T-cell (primary cell): Measurements from ENCODE around the gene UNC79. TPM values are rescaled to one million over a fixed set of nuclear protein-coding genes. Genes with fewer than 3 reads are reported as not detected.

Experiments used
- ATAC-seq, 4 experiments: fragments of 200-7000 bp in 3 of 4; fragments of 150-1000 bp in 1 of 4; cut with Tn5 transposase; replicated peaks in 1 of 4; 1 replicate in 3 of 4; 2 replicates in 1 of 4; pipeline ENCODE4 v1.10.0; 2021; ENCODE audit warnings: moderate library complexity in 3 of 4, mild to moderate bottlenecking in 2 of 4, moderate number of reproducible peaks in 1 of 4
- CTCF ChIA-PET, 2 donors: fragments of 300-600 bp; sonication (Branson Sonifier 250); formaldehyde crosslinking; loops; one replicate each; lab custom pipeline; 2022; ENCODE audit warnings: antibody characterized with exemption in 2 of 2; lab: Charles Lee
- POLR2A ChIA-PET, 2 donors: fragments of 300-600 bp; sonication (Branson Sonifier 250); formaldehyde crosslinking; loops; one replicate each; lab custom pipeline; 2022; ENCODE audit warnings: antibody characterized with exemption in 2 of 2; lab: Charles Lee
- DNase-seq, 35 experiments: peaks; one replicate each; pipeline versions ENCODE4 v3.0.0 to v3.0.0-alpha.2; 2013 to 2023
- H3K27ac ChIP-seq: one replicate; pipeline ENCODE4 v1.5.1; 2013; ENCODE audit warnings: low read length
- H3K27me3 ChIP-seq, 2 experiments: replicated peaks in 1 of 2; 1 replicate in 1 of 2; 2 replicates in 1 of 2; pipeline versions ENCODE4 v1.6.1 to v1.7.0; 2013; ENCODE audit warnings: low read length in 1 of 2, mixed read lengths in 1 of 2; ENCODE audit not compliant: control insufficient read depth in 2 of 2, insufficient read depth in 2 of 2; ENCODE audit errors: extremely low read depth in 1 of 2
- H3K36me3 ChIP-seq, 2 donors: 1 replicate in 1 of 2; 2 replicates in 1 of 2; pipeline versions ENCODE4 v1.6.1 to v1.7.0; 2013; ENCODE audit warnings: low read length in 1 of 2; ENCODE audit not compliant: control insufficient read depth in 2 of 2, insufficient read depth in 1 of 2; ENCODE audit errors: extremely low read depth in 1 of 2
- H3K4me1 ChIP-seq, 2 experiments: 1 replicate in 1 of 2; 2 replicates in 1 of 2; pipeline versions ENCODE4 v1.6.1 to v1.7.0; 2013; ENCODE audit warnings: low read length in 2 of 2, mixed read lengths in 1 of 2; ENCODE audit not compliant: insufficient read depth in 2 of 2, control insufficient read depth in 1 of 2; ENCODE audit errors: extremely low read depth in 1 of 2
- H3K4me3 ChIP-seq, 2 donors: 1 replicate in 1 of 2; 2 replicates in 1 of 2; pipeline versions ENCODE4 v1.5.1 to v1.7.0; 2013; ENCODE audit warnings: mild to moderate bottlenecking in 2 of 2, low read length in 1 of 2, moderate library complexity in 1 of 2; ENCODE audit not compliant: control insufficient read depth in 1 of 2; ENCODE audit errors: extremely low read depth in 1 of 2
- H3K9me3 ChIP-seq: 2 replicates; pipeline ENCODE4 v1.7.0; 2013
- H3K27ac Mint-ChIP-seq, 2 donors: one replicate each; pipeline ENCODE4 v1.8.0; 2020 to 2021; ENCODE audit warnings: mild to moderate bottlenecking in 2 of 2, mixed read lengths in 2 of 2
- H3K27me3 Mint-ChIP-seq, 2 donors: one replicate each; pipeline ENCODE4 v1.8.0; 2021 to 2022; ENCODE audit warnings: mixed read lengths in 2 of 2
- H3K36me3 Mint-ChIP-seq: one replicate; pipeline ENCODE4 v1.8.0; 2021; ENCODE audit warnings: mixed read lengths
- H3K4me1 Mint-ChIP-seq, 3 donors: one replicate each; pipeline ENCODE4 v1.8.0; 2020 to 2022; ENCODE audit warnings: mixed read lengths in 3 of 3, mild to moderate bottlenecking in 1 of 3
- H3K4me3 Mint-ChIP-seq, 3 donors: one replicate each; pipeline ENCODE4 v1.8.0; 2020 to 2022; ENCODE audit warnings: mild to moderate bottlenecking in 3 of 3, mixed read lengths in 3 of 3, moderate library complexity in 3 of 3
- H3K9me3 Mint-ChIP-seq, 3 donors: one replicate each; pipeline ENCODE4 v1.8.0; 2020 to 2022; ENCODE audit warnings: mixed read lengths in 3 of 3
- WGBS: methylation state at CpG from one replicate; pipeline ENCODE4 v1.1.5; 2013; ENCODE audit warnings: missing lambda C conversion rate; ENCODE audit not compliant: insufficient coverage; 5-methylcytosine and 5-hydroxymethylcytosine counted together
- total RNA-seq, 35 experiments: library from RNA in 6 of 35; stranded (reverse) in 6 of 35; fragments of 120-200 nt in 1 of 35; gene quantifications; one replicate each; pipeline versions ENCODE4 v1.2.1 to v1.2.4 and lab custom pipeline; 2013 to 2026

The UNC79 gene
- total RNA-seq, 5 donors from 2014 or later (not counting 1 experiment from before 2014, with no cell fraction given), result 0.06 to 0.07 TPM; not detected in 3

DNA sequence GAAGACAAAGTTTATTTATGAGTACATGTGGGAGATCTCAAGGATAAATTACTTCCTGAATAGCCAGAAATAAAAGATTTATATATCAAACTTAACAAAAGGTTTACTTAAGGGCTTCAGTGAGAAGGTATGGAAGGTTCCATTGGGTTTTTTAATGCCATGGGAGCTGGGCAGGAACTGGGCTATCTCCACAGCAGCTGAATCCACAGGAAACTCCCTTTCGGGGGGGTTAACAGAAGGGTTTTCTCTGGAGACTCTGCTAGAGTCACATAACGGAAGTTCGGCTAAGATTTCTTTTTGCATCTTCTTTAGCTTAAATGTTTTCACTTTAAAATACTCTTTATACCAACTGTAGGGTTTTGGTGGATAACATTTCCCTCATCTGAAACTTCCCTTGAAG lies 113.5 kb downstream of the UNC79 start:
- no peaks in the 10 kb centered on the region for H3K4me1 Mint-ChIP-seq
- H3K4me1 ChIP-seq, result no peaks in the 10 kb centered on the region
- WGBS, result no CpG with 5 or more reads among the region's 3 CpGs
- no peaks in the 10 kb centered on the region for H3K9me3 ChIP-seq
- H3K27me3 Mint-ChIP-seq, result peaks cover 18 to 31% of the 10 kb centered on the region in 2 donors
- no peak overlapping the region for H3K27ac Mint-ChIP-seq
- H3K36me3 Mint-ChIP-seq, result no peaks in the 10 kb centered on the region
- DNase-seq, result no peak
- POLR2A ChIA-PET, result no interaction called here
- no peak for ATAC-seq
- no peak overlapping the region for H3K27ac ChIP-seq
- CTCF ChIA-PET, result no interaction called here
- no peaks in the 10 kb centered on the region for H3K36me3 ChIP-seq
- H3K9me3 Mint-ChIP-seq, result no peaks in the 10 kb centered on the region
- H3K4me3 Mint-ChIP-seq, result no peak overlapping the region
- H3K27me3 ChIP-seq, result peaks cover 0 to 2% of the 10 kb centered on the region in 2 experiments
- H3K4me3 ChIP-seq, result no peak overlapping the region

DNA sequence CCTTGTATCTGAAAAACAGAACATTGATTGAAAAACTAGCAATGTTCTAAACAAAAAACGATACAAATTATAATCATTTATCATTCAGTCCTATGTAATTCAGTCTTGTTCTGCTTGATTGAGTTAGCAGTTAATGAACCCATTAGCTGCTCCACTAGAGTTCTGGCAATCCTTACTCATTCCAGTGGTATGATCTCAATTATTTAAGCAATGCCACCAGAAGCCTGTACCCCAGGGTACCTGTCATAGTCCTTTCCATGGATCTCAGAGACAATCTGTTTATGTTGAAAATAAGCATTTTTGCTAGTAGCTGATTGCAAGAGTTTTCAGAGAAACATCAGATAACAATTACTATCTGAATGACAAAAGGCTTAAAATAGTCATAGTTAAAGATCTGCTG lies 115.9 kb downstream of the UNC79 start:
- Histone ChIP-seq H3K27ac (no peak overlapping the region), H3K4me1 (no peaks in the 10 kb centered on the region), H3K27me3 (peaks cover 0 to 2% of the 10 kb centered on the region in 2 experiments), H3K36me3 (no peaks in the 10 kb centered on the region), H3K4me3 (no peak overlapping the region), H3K9me3 (no peaks in the 10 kb centered on the region)
- no peak for ATAC-seq
- ChIA-PET CTCF (no interaction called here), POLR2A (no interaction called here)
- Mint-ChIP-seq H3K36me3 (no peaks in the 10 kb centered on the region), H3K27me3 (peaks cover 18 to 38% of the 10 kb centered on the region in 2 donors), H3K4me1 (no peaks in the 10 kb centered on the region), H3K4me3 (no peak overlapping the region), H3K27ac (no peak overlapping the region), H3K9me3 (no peaks in the 10 kb centered on the region)
- no CpG with 5 or more reads among the region's 1 CpG for WGBS
- DNase-seq, result no peak

DNA sequence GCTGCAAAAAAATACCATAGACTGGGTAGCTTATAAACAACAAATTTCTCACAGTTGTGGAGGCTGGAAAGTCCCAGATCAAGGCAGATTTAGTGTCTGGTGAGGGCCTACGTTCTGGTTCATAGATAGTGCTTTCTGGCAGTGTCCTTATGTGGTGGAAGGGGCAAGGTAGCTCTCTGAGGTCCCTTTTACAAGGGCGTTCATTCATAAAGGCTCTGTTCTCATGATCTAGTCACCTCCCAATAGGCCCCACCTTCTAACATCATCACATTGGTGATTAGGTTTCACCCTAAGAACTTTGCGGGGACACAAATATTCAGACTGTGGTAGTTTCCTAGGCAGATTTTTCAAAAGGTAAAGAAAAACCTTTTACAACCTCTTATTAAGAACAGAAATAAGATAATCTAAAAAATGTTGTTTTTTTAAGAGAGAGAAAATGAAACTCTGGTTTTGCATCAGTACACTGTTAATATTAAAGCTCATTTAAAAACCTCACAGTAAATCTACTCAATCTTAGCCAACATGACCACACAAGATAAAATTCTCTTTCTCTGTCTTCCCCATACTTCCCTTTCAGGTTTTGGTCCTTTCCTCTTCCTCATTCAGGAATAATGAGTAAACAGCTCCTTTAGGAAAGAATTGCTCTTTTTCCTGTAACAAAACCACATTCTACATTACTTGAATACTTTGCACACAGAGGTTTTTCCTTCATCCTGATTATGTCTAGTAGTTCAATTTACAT lies 117.5 kb downstream of the UNC79 start:
- Histone ChIP-seq H3K9me3 (no peaks in the 10 kb centered on the region), H3K36me3 (no peaks in the 10 kb centered on the region), H3K4me3 (no peak overlapping the region), H3K27me3 (no peaks in the 10 kb centered on the region), H3K27ac (no peak overlapping the region), H3K4me1 (no peaks in the 10 kb centered on the region)
- H3K36me3 Mint-ChIP-seq, result no peaks in the 10 kb centered on the region
- no CpG with 5 or more reads among the region's 3 CpGs for WGBS
- H3K27me3 Mint-ChIP-seq, result peaks cover 21 to 37% of the 10 kb centered on the region in 2 donors
- no peak for DNase-seq
- no peak overlapping the region for H3K27ac Mint-ChIP-seq
- H3K4me3 Mint-ChIP-seq, result no peak overlapping the region
- no peak for ATAC-seq
- H3K9me3 Mint-ChIP-seq, result no peaks in the 10 kb centered on the region
- POLR2A ChIA-PET, result no interaction called here
- no peaks in the 10 kb centered on the region for H3K4me1 Mint-ChIP-seq
- CTCF ChIA-PET, result no interaction called here

DNA sequence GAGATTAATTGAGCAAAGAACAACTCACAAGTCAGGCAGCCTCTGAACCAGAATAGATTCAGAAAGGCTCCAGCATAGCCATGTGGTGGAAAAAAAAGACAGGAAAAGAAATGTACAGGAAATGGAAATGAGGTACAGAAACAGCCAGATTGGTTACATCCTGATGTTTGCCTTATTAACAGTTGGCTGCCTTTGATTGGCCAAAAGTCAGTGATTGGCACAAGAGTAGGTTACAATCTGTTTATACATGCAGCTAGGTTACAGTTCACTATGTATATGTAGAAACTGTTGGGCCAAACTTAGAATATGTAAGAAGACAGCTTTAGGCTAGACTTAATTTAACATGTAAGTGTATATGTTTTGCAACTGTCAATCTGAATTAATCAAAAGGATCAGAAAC lies 118.9 kb downstream of the UNC79 start:
- no peak overlapping the region for H3K27ac ChIP-seq
- Mint-ChIP-seq H3K4me1 (no peaks in the 10 kb centered on the region), H3K27me3 (peaks cover 13 to 28% of the 10 kb centered on the region in 2 donors), H3K9me3 (no peaks in the 10 kb centered on the region), H3K4me3 (no peak overlapping the region), H3K36me3 (no peaks in the 10 kb centered on the region), H3K27ac (no peak overlapping the region)
- no peaks in the 10 kb centered on the region for H3K4me1 ChIP-seq
- no peaks in the 10 kb centered on the region for H3K9me3 ChIP-seq
- no peak overlapping the region for H3K4me3 ChIP-seq
- CTCF ChIA-PET, result no interaction called here
- no peak for ATAC-seq
- H3K27me3 ChIP-seq, result no peaks in the 10 kb centered on the region
- H3K36me3 ChIP-seq, result no peaks in the 10 kb centered on the region
- POLR2A ChIA-PET, result no interaction called here
- no peak for DNase-seq

DNA sequence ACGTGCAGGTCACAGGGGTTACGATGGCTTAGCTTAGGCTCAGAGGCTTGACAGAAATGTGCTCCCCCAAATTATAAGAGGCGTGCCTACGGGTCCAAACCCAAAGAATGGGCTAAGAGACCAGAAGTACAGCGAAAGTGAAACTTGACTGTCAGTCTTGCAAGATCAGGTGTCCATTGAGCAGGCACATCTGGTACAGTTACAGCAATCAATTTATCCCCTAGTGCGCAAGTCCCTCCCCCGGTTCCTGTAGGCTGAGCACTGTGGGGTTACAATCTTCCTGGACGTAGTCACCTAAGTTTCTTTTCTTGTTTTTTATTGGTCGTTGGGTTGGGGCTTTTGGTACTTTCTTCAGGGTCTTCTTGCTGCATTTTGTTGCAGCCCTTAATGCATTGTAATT lies 134.2 kb downstream of the UNC79 start:
- 81% methylated on average over 5 of the region's 9 CpGs for WGBS
- H3K4me3 ChIP-seq, result no peak overlapping the region
- Mint-ChIP-seq H3K27me3 (peaks cover 10 to 35% of the 10 kb centered on the region in 2 donors), H3K4me1 (no peaks in the 10 kb centered on the region), H3K36me3 (no peaks in the 10 kb centered on the region), H3K4me3 (no peak overlapping the region), H3K27ac (no peak overlapping the region), H3K9me3 (peaks cover 0 to 11% (median 0%) of the 10 kb centered on the region in 3 donors)
- no peaks in the 10 kb centered on the region for H3K4me1 ChIP-seq
- ChIA-PET POLR2A (no interaction called here), CTCF (no interaction called here)
- H3K27me3 ChIP-seq, result no peaks in the 10 kb centered on the region
- ATAC-seq (no peak), DNase-seq (no peak)
- no peak overlapping the region for H3K27ac ChIP-seq
- no peaks in the 10 kb centered on the region for H3K9me3 ChIP-seq
- H3K36me3 ChIP-seq, result no peaks in the 10 kb centered on the region

DNA sequence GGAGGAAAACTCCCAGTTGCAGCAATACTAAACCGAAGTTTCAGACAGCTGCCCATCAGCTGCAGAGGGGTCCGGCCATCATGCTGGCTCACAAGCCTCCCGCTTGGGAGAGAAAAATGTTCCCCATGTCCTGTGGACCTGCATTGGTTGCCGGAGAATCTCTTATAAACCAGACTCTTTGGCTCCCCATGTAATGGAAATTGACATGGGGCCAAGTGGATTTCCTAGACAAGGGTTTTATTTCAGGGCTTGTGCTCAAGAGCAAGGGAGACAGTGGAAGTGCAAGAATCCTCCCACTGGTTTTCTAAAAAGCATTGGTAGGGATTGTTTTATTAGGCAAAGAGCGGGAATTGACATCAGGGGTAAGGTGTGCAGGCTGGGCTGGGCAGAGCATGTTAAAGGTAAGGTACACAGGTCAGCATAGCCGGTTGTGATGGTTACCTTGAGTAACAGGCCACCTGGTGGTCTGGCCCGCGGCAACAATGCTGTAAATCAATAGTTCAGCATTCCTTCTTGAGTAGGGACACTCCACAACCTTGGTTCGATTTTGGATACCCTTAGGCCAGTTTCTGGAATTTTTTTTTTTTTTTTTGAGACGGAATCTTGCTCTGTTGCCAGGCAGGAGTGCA lies 135.4 kb downstream of the UNC79 start:
- Mint-ChIP-seq H3K27me3 (peaks cover 12 to 27% of the 10 kb centered on the region in 2 donors), H3K36me3 (no peaks in the 10 kb centered on the region), H3K9me3 (peaks cover 0 to 11% (median 0%) of the 10 kb centered on the region in 3 donors), H3K4me1 (no peaks in the 10 kb centered on the region), H3K4me3 (no peak overlapping the region), H3K27ac (no peak overlapping the region)
- Histone ChIP-seq H3K4me3 (no peak overlapping the region), H3K27ac (no peak overlapping the region), H3K9me3 (no peaks in the 10 kb centered on the region), H3K4me1 (no peaks in the 10 kb centered on the region), H3K27me3 (no peaks in the 10 kb centered on the region), H3K36me3 (no peaks in the 10 kb centered on the region)
- ATAC-seq, result no peak
- ChIA-PET CTCF (no interaction called here), POLR2A (no interaction called here)
- WGBS, result 73% methylated on average over 8 of the region's 10 CpGs
- no peak for DNase-seq
